Stimulated activated CD8-positive, alpha-beta memory T cell treated with anti-CD3 and anti-CD28 coated beads, Interleukin-4, amount 100 ng/mL, for 1 hour (primary cell): ENCODE measurements around the gene MGA.
A peak's percentile ranks its signal among the peaks of the same experiment; 100 is the strongest.

Source experiments
- DNase-seq, 2 donors: peaks; one replicate each; pipeline ENCODE4 v3.0.0-alpha.2; 2020; ENCODE audit warnings: low read depth in 2 of 2, low spot score in 1 of 2

Gene MGA

DNA sequence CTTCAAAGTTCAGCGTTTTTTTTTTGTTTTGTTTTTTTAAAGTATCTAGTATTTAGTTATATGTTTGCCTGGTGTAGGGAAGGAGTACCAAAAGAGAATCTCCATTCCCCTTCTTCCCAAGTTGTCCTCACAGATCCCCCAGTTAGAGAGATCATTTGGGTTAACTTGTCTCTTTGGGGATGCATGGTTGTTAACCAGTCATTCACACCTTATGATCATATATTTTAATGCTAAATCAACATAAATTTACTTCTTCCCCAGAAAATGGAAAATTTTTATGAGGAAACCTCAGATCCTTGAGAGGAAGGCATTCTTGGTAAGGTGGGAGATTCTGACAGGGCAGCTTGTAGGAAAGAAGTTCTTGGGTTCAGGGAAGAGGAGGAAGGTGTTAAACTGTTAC, 1.5 kb upstream of the MGA start:
- DNase-seq: no peak

DNA sequence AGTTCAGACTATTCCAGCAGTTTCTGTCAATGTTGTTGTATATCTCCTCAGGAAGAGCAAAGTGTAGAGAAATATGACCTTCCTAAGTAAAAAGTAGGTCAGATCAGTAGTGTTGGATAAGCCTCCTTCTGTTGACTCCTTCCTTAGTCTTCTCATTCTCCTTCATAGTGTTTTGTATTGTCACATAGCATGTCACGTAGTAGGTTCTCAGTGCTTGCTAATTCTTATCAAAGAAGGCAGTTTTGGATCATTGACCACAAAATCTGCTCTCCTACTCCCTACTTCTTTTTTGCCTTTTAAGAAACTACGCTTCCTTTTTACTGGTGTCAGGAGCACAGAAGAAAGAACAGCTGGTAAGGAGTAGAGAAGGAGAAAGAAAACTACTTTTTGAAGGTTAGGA, 1.0 kb upstream of the MGA start:
- DNase-seq: no peak

DNA sequence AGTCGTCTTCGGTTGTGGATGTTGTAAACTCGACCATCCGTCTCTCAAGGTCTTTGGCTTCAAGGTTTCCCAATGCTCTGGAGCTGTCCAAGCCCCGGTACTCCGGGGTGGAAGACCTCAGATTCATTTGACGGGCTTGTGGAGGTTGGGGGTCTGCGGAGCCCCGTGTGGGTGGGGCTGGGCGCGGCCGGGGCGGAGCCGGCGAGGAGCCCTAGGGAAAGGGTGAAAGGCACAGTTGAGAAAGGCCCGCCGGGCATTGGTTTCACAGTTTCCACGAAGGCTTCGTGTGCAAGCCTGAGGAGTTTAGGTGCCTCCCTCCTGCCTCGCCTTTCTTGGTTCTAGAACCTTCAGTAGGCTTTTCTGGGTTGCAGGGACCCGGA, 360 bp upstream of the MGA start:
- peak in 1 of 2 donors; percentile 10 for DNase-seq

DNA sequence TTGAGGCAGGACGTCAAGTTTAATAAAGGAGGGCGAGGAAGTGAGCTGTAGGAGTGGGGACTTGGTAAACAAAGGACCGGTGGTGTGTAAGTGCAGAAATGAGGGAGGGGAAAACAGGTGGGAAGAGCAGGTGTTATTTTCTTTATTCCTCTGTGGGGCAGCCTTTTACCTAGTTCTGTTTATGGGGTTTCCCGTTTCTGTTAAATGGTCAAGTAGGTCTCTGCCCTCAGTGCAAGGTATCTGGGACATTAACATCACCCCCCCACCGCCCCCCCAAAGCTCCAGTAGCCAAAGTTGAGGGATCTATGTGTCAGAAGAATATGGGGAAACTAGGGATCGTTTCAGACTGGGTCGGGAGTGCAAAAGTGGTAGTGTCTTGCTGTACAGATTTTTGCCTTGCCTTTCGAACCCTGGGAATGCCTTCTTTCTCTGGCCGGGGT, 893 bp downstream of the MGA start:
- DNase-seq: no peak

DNA sequence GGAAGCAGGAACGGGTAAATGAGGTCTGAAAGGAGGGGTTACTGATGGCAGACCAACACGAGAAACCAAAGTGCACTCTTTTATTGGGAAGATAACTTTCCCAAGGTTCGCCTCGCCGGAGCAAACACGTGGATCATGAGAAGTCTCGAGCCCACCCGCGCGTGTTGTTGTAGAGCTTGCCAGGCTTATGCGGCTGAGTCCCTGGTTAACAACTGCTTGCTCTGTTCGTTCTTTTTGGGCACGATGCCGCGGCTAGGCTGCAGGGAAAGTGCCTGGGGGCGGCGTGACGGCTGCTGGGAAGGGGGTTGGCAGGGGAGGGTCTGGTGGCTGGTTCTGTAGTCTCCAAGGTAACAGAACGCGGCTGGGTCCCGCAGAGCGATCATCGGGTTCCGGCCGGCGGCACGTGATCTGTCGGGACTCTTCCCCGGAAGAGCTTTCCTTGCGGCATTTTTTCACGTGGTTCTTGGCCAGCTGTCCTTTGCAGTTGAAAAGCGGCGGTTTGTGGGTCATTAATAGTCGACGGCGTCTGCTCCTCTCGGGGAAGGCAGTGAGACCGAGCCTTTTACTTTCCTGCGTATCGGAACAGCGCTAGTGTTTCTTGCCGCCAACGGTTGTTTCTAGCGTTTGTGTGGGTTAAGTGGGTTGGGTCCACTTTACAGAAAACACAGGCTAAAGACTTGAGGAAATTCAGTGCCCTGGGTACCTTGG, 1.5 kb downstream of the MGA start:
- DNase-seq: peak; percentile 32 to 41

DNA sequence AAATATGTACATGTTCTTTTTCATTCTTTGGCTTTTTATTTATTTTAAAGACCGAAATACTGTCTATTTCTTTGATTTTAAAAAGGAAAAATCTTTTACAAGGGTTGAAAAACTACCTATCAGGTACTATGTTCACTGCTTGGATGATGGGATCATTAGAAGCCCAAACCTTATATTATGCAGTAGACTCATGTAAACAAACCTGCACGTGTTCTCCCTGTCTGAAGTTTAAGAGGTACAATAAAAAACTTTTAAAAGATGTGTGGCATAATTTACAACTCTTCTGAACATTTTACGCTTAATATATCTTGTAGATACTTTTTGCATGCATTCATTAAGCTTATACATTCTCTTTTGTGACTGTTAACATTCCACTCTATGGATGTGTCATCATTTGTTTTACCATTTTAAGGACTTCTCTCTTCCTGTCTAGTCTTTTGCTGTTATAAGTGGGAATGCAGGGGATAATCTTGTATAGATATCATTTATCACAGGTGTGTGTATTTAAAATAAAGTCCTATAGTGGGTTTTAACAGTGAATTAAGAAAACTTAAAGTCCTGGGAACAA, 6.2 kb downstream of the MGA start:
- no peak for DNase-seq

DNA sequence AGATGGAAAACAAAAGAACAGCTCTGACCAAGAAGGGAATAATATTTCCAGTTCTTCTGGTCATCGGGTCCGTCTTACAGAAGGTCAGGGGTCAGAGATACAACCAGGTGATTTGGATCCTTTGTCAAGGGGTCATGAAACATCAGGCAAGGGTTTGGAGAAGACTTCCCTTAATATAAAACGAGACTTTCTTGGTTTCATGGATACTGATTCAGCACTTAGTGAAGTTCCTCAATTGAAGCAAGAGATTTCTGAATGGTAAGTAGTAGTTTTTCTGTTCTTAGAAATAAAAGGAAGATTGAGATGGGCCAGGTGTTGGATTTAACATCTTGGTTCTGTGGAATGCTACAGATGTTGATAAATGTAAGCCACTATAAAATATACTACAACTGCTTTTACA, 9.5 kb downstream of the MGA start:
- no peak for DNase-seq

DNA sequence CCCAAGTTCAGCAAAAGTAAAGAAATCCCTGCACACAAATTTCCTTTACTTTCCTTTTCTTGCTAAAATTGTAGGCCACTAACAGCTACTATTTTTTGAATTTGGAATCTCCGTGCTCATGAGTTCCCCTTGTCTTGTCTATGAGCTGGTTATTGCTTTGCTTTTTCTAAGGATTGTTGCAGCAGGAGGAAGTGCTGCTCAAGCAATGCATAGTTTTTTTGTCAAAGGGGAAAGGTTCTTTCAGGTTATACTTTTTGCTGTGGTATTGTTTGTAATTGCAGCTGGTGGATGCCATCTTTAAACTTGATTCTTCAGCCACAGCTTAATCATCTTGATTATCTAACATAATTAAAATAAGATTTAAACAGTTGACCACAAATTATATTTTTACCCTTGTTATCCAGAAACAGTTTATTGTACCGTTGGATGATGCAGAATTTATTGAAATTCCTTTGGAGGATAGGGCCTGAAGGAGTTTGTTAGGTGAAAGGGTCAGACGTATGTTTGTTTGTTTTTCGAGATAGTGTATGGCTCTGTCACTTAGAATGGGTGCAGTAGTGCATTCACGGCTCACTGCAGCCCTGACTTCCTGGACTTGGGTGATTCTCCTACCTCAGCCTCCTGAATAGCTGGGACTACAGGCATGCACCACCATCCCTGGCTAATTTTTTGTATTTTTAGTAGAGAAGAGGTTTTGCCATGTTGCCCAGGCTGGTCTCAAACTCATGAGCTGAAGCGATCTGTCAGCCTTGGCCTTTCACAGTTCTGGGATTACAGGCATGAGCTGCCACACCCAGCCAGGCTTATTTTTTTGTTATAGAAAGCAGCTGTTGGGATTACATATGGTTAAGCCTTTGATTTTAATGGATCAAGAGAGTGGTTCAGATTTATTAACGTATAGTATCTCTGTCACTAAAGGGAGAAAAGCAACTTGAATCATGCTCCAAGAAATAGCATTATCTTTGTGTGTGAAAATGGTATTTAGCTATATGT, 11.7 kb downstream of the MGA start:
- DNase-seq: no peak

DNA sequence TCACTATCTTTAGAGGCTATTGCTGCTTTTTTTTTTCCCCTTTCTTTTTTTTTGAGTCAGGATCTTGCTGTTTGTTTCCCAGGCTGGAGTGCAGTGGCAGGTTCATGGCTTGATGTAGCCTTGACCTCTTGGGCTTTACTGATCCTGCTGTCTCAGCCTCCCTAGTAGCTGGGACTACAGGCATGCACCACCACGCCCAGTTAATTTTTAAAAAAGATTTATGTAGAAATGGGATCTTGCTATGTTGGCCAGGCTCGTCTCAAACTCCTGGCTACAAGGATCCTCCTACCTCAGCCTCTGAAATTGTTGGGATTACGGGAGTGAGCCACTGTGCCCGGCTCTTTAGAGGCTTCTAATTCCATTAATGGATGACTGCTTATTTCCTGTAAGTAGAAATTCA, 15.1 kb downstream of the MGA start:
- DNase-seq: no peak

DNA sequence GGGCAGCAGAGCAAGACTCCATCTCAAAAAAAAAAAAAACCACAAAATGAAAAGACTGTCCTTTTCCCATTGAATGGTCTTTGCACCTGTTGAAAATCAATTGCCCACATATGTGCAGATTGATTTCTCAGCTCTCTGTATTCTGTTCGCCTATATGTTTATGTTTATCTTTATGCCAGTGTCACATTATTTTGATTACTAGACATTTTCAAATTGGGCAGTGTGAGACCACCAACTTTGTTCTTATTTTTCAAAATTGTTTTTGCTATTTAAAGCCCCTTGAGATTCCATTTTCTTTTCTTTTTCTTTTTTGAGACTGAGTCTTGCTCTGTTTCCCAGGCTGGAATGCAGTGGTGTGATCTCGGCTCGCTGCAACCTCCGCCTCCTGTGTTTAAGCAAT, 18.5 kb downstream of the MGA start:
- no peak for DNase-seq

DNA sequence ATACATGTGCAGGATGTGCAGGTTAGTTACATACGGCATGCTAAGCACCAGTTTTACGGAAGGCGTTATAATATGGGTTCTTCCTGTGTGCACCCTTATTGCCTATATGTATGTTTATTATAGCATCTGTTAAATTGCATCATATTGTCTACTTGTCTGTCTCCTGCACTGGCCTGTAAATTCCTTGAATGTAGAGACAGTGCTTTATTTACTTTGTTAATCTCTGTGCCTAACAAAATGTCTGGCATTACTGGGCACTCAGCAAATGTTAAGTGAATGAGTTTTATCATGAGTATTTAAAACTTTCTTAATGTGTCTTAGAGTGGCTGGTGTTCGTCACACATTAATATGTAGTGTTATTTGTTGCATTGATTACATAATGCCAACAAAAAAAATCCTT, 23.8 kb downstream of the MGA start:
- no peak for DNase-seq

DNA sequence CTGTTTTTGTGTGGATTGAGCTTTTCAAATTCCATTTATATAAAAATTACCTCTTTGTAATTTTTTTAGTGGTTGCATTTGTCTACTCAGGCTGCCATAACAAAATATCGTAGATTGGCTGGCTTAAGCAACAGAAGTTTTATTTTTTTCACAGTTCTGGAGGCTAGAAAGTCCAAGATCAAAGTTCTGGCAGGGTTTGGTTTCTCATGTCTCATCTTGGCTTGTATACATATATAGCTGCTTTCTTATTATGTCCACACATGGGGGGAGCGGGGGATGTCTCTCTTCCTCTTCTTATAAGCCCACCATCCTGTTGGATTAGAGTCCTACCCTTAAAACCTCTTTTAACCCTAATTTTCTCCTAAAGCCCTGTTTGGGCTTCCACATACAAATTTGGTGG, 28.5 kb downstream of the MGA start:
- no peak for DNase-seq

DNA sequence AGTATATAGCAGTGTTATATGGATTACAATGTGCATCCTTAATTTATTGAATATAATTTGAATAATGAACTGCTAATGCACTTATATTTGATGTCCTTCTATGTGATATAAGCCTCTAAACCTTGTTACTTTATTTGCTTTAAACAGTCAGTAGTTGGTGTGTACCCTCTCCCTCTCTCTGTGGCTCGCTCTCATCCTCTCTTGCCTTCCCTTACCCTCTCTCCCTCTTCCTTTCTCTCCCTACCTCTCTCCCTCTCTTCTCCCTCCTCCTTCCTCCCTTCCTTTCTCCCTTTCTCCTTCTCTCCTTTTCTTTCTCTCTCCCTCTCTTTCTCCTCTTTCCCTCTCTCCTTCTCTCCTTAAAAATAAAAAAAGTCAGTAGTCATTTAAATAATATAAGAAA, 28.9 kb downstream of the MGA start:
- no peak for DNase-seq

DNA sequence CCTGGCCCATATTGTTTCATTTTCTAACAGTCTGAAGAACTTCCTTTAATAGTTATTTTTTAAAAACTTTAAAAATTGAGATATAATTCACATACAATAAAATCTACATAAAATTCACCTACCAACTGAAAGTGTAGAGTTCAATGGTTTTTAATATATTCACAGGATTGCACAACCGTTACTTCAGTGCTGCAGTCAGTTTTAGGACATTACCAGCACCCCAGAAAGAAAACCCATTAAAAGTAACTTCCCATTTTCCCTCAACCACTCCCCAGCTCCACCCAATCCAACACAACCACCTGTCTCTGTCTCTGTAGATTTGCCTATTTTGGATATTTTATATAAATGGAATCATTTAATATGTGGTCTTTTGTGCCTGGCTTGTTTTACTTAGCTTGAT, 29.6 kb downstream of the MGA start:
- DNase-seq: no peak

DNA sequence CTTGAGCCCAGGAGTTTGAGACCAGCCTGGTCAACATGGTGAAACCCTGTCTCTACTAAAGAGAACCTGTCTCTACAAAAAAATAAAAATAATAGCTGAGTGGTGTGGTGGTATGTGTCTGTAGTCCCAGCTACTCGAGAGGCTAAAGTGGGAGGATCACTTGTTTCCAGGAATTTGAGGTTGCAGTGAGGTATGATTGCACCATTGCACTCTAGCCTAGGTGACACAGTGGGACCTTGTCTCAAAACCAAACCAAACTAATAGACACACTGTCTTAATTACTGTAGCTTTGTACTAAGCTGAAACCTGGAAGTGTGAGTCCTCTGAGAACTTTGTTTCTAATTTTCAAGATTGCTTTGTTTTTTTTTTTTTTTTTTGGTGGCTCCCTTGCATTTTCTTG, 30.4 kb downstream of the MGA start:
- no peak for DNase-seq

DNA sequence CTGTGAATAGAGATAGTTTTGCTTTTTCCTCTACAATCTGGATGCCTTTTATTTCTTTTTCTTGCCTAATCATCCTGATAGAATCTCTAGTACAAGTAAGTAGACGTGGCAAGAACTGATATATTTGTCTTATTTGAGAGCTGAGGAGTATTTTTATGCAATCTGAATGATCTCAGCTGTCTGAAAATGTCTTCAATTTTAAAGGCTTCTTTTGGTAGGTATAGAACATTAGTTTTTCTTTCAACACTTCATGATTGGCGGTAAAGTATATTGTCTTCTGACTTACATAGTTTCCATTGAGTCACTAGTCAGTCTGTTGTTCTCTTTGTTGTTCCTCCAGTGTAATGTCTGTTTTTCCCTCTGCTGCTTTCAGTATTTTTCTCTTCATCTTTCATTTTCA, 31.3 kb downstream of the MGA start:
- DNase-seq: no peak

DNA sequence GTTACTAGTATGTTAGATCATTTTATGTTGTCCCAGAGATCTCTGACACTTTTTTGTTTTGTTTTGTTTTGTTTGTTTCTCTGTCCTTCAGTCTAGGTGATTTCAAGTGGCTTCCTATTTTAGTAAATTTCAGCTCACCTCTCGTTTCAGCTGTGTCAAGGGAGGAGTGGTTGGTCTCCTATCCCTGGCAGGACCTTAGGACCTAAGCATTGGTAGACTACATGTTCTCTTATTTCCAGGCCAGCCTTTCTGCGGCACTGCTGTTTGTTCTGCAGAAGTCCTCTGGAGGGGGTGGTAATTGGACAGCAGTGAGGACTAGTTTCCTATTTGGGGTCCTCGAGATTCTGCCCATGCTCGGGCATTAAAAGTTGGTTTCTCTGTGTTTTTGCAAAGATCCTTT, 31.8 kb downstream of the MGA start:
- DNase-seq: no peak

DNA sequence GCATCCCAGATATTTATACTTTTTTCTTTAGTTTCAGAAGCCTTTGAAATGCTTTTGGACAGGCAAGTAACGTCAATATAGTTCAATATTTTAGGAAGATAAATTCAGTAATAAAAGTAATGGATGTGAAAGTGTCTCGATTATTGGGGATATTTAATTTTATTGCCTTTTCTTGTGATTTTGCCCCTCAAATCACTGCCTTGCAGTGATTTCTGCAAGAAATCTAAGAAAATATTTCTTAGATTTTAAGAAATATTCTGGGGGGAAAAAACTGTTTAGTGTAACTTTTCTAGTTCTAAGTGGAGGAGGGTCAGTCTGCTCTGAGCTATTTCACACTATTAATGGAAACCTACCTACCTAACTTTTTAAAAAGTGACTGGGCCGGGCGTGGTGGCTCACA, 33.6 kb downstream of the MGA start:
- DNase-seq: no peak

DNA sequence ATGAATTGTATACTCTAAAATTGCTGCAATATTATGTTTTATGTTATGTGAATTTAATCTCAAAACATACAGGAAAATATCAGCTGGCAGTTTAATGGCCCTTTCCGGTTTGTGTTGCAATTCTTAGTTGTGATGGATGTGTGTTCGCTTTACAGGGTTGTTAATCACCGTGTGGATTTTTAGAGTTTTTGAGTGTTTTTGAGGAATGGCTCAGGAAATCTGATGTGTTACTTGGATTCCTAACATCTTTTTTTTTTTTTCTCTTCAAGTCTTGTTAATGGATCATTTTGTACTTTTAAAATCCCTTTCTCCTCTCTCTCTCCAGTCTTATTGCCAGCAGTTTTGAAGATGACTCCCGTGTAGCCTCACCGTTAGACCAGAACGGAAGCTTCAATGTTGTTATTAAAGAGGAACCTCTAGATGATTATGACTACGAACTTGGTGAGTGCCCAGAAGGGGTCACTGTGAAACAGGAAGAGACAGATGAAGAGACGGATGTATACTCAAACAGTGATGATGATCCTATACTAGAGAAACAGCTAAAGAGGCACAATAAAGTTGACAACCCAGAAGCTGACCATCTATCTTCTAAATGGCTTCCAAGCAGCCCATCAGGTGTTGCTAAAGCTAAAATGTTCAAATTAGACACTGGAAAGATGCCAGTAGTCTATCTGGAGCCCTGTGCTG, 35.7 kb downstream of the MGA start:
- DNase-seq: peak in 1 of 2 donors; percentile 8

DNA sequence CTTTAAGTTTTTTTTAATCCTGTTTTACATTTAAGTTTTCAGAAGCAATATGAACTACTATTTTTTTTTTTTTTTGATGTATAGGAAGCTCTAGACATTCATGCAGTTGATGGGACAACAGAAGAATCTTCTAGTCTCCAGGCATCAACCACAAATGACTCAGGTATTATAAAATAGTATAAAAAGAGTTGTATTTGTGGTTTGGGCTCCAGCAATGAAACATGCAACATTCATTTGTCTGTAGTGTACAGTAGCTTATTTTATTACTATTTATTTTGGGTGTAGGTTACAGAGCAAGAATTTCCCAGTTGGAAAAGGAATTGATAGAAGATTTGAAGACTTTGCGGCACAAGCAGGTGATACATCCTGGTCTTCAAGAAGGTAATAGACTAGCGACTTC, 38.6 kb downstream of the MGA start:
- DNase-seq: no peak

DNA sequence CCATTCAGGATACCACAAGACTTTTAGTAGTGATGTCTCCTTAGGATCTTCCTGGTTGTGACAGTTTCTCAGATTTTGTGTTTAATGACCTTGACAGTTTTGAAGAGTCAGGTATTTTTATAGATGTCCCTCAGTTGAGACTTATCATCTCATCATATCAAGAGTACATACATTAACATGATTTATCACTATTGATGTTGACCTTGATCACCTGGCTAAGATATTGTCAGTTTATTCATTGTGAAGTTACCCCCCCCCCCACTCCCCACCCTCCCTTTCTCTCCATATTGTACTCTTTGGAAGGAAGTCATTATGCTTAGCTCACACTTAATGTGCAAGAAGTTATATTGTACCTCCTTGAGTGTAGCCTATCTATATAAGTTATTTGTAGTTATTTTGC, 42.9 kb downstream of the MGA start:
- DNase-seq: no peak

DNA sequence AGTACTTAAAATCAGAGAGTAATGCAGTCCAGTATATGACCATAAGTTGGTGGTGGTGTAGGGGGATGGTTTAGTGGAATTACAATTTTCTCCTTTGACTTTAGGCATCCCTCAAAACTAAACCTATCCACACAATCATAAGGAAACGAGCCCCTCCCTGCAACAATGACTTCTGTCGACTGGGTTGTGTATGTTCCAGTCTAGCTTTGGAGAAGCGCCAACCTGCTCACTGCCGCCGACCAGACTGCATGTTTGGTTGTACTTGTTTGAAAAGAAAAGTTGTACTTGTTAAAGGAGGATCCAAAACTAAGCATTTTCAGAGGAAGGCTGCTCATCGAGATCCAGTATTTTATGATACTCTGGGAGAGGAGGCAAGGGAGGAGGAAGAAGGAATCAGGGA, 52.8 kb downstream of the MGA start:
- DNase-seq: no peak
